Stimulated activated CD4-positive, alpha-beta T cell treated with anti-CD3 and anti-CD28 coated beads, Interleukin-12 subunit alpha, Interleukin-12 subunit beta, amount 100 ng/mL, for 24 hours (primary cell): Measurements from ENCODE around the gene ZNF486.
"Not testable (repeated sequence)": the region's sequence is repeated elsewhere in the genome, so short reads cannot be mapped to it uniquely, and the experiment has no call there.

ENCODE experiments used
- DNase-seq, 2 experiments: peaks; one replicate each; pipeline ENCODE4 v3.0.0-alpha.2; 2020; ENCODE audit warnings: low read depth in 2 of 2

The ZNF486 gene

GRCh38 chr19:20233105-20233504, 66.1 kb downstream of the ZNF486 start:
- DNase-seq = no peak

- no peak for DNase-seq
Observed at GRCh38 chr19:20235156-20235555, 68.1 kb downstream of the ZNF486 start.

- peak; percentile 83 to 90 for DNase-seq
Observed at GRCh38 chr19:20237773-20238623, 71.0 kb downstream of the ZNF486 start.

DNA sequence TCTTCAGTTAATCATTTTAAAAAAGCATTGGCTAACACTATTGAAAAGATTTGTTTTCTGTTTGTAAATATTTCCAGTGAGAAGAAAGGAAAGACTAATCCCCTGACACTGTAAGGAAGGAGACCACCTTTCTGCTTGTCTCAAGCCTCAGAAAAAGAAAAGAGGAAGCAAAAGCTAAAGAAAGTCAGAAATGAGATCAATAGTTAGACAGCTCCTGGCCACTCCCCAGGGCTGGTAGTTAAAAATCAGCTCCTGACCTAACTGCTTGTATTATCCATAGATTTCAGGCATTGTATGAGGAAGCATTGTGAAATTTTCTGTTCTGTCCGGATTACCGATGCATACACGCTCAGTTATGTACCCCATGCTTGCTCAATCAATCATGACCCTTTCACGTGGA, 76.6 kb downstream of the ZNF486 start:
- DNase-seq = no peak

DNA sequence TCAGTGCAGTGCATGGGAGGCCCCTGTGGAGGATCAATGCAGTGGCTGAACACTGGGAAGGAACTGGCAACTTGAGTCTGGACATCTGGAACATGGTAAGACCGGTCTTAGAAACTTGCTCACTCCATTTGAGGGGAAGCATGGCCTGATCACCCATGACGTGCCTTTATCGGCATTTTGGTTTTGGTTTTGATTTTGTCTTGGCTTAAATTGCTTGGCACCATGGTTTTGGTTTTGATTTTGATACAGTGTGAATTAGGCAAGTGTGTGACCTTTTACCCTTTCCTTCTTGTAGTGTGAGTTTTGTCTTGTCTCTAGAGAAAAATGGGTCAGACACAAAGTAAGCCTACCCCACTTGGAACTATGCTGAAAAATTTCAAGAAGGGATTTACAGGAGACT, 77.3 kb downstream of the ZNF486 start:
- DNase-seq = no peak

GRCh38 chr19:20245309-20245708, 78.3 kb downstream of the ZNF486 start:
- DNase-seq = no peak

DNA sequence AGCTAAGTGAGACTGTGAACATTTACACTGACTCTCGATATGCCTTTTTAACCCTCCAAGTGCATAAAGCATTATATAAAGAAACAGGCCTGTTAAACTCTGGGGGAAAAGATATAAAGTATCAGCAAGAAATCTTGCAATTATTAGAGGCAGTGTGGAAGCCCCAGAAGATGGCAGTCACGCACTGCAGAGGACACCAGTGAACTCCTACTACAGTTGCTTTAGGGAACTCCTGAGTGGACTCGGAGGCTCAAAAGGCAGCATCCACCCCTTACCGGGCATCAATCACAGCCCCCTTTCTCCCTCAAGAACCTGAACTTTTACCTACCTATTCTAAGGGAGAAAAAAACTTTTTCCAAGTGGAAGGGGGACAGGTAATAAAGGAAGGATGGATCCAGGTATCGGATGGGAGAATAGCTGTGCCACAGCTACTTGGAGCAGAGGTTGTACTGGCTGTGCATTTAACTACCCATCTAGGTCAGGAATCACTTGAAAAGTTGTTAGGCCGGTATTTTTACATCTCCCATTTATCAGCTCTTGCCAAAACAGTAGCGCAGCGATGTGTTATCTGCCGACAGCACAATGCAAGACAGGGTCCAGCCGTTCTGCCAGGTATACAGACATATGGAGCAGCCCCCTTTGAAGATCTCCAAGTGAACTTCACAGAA, 80.1 kb downstream of the ZNF486 start:
- DNase-seq = peak in 1 of 2 experiments; percentile 15

DNA sequence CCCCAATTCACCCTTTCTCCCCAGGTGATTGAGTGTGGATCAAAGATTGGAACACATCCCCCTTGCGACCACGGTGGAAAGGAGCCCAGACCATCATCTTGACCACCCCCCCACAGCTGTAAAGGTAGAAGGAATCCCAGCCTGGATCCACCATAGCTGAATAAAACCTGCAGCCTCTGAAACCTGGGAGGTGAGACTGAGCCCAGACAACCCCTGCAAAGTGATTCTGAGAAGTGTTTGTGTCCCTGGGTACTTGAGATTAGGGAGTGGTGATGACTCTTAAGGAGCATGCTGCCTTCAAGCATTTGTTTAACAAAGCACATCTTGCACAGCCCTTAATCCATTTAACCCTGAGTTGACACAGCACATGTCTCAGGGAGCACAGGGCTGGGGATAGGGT, 81.2 kb downstream of the ZNF486 start:
- not testable (repeated sequence) for DNase-seq
